HepG2 (cell line): ENCODE results near the gene CLCNKA. TPM values are rescaled to one million over a fixed set of nuclear protein-coding genes. Genes with fewer than 3 reads are reported as not detected.

Experiments
- CBFB ChIP-seq: sonication (generic); formaldehyde crosslinking; IDR thresholded peaks from 2 replicates; pipeline ENCODE4 v1.4.0; 2020; ENCODE audit warnings: missing genetic modification reagents
- FOSL2 ChIP-seq: sonication (generic); formaldehyde crosslinking; IDR thresholded peaks from 2 replicates; pipeline ENCODE4 v1.4.0; 2020; ENCODE audit warnings: missing genetic modification reagents
- FOXK1 ChIP-seq: sonication (generic); formaldehyde crosslinking; IDR thresholded peaks from 2 replicates; pipeline ENCODE4 v1.4.0; 2020; ENCODE audit warnings: low read depth, missing genetic modification reagents, borderline replicate concordance
- GATAD1 ChIP-seq: IDR thresholded peaks from 2 replicates; pipeline ENCODE4 v1.6.1; 2016; ENCODE audit warnings: missing genetic modification reagents, missing compliant biosample characterization
- HNF4A ChIP-seq: sonication (generic); formaldehyde crosslinking; IDR thresholded peaks from 2 replicates; pipeline ENCODE4 v1.4.0; 2020; ENCODE audit warnings: missing genetic modification reagents
- HNRNPH1 ChIP-seq: fragments of 200-400 bp; formaldehyde crosslinking; optimal IDR thresholded peaks from 2 replicates; pipeline ENCODE3; 2017; ENCODE audit warnings: mild to moderate bottlenecking, low read depth, low read length
- KDM3A ChIP-seq: IDR thresholded peaks from 2 replicates; pipeline ENCODE4 v1.6.1; 2018; ENCODE audit warnings: low read depth, missing compliant biosample characterization
- RAD21 ChIP-seq: fragments of 450-650 bp; formaldehyde crosslinking; IDR thresholded peaks from 2 replicates; pipeline ENCODE4 v1.5.0; 2020; ENCODE audit warnings: mild to moderate bottlenecking
- SETDB1 ChIP-seq: sonication (generic); formaldehyde crosslinking; IDR thresholded peaks from 2 replicates; pipeline ENCODE4 v1.5.1; 2020; ENCODE audit warnings: missing genetic modification reagents, mild to moderate bottlenecking, borderline replicate concordance
- SNAI1 ChIP-seq: sonication (generic); formaldehyde crosslinking; IDR thresholded peaks from 2 replicates; pipeline ENCODE4 v1.5.0; 2020; ENCODE audit warnings: mild to moderate bottlenecking, missing genetic modification reagents, borderline replicate concordance
- TBX2 ChIP-seq: sonication (generic); formaldehyde crosslinking; IDR thresholded peaks from 2 replicates; pipeline ENCODE4 v1.5.0; 2020; ENCODE audit warnings: missing genetic modification reagents, mild to moderate bottlenecking, borderline replicate concordance
- ZBTB20 ChIP-seq: sonication (generic); formaldehyde crosslinking; IDR thresholded peaks from 2 replicates; pipeline ENCODE4 v1.8.1; 2023; ENCODE audit warnings: missing genetic modification reagents, low read depth, mild to moderate bottlenecking, borderline replicate concordance
- ZBTB3 ChIP-seq: sonication (generic); formaldehyde crosslinking; IDR thresholded peaks from 2 replicates; pipeline ENCODE4 v1.4.0; 2020; ENCODE audit warnings: low read depth, mild to moderate bottlenecking, moderate library complexity, missing genetic modification reagents, borderline replicate concordance
- ZNF557 ChIP-seq: sonication (generic); formaldehyde crosslinking; IDR thresholded peaks from 2 replicates; pipeline ENCODE4 v1.4.0; 2020; ENCODE audit warnings: missing genetic modification reagents
- ZNF709 ChIP-seq: sonication (generic); formaldehyde crosslinking; IDR thresholded peaks from 2 replicates; pipeline ENCODE4 v1.5.0; 2020; ENCODE audit warnings: mild to moderate bottlenecking, missing genetic modification reagents
- ZNF772 ChIP-seq: sonication (generic); formaldehyde crosslinking; IDR thresholded peaks from 2 replicates; pipeline ENCODE4 v1.5.0; 2020; ENCODE audit warnings: mild to moderate bottlenecking, missing genetic modification reagents
- ZNF788 ChIP-seq: sonication (generic); formaldehyde crosslinking; IDR thresholded peaks from 2 replicates; pipeline ENCODE4 v1.5.0; 2020; ENCODE audit warnings: mild to moderate bottlenecking, missing genetic modification reagents, borderline replicate concordance
- ZSCAN25 ChIP-seq: sonication (generic); formaldehyde crosslinking; IDR thresholded peaks from 2 replicates; pipeline ENCODE4 v1.8.0; 2022; ENCODE audit warnings: mild to moderate bottlenecking, missing genetic modification reagents
- polyA plus RNA-seq, 8 experiments: library from polyadenylated mRNA; depleted of rRNA in 3 of 8; stranded (reverse) in 7 of 8; unstranded in 1 of 8; fragments of >200 nt; fragmentation: Illumina TruSeq in 4 of 8; extraction: Trizol in 4 of 8; gene quantifications; 2 replicates each; pipeline versions ENCODE4 v1.2.1 to v1.2.3, GENCODE V29; 2011 to 2016; ENCODE audit warnings: low read depth in 4 of 8, missing spikeins in 1 of 8, mixed read lengths in 1 of 8; ENCODE audit not compliant: insufficient read depth in 1 of 8
- total RNA-seq, 5 experiments: library from RNA; depleted of rRNA; stranded (reverse); fragments of >200 nt; fragmentation: Illumina TruSeq; extraction: Trizol; gene quantifications; 2 replicates each; pipeline ENCODE4 v1.2.3, GENCODE V29; 2016; ENCODE audit warnings: low read depth in 1 of 5
- TF ChIP-seq, protein P1 (sequence below): IDR thresholded peaks from 2 replicates; pipeline ENCODE4 v1.6.1; 2016; ENCODE audit warnings: low read depth, borderline replicate concordance
- TF ChIP-seq, protein P2 (sequence below): sonication (generic); formaldehyde crosslinking; IDR thresholded peaks from 2 replicates; pipeline ENCODE4 v1.4.0; 2020; ENCODE audit warnings: missing genetic modification reagents, low read depth, mild to moderate bottlenecking, borderline replicate concordance
- TF ChIP-seq, protein P3 (sequence below): sonication (generic); formaldehyde crosslinking; IDR thresholded peaks from 2 replicates; pipeline ENCODE4 v1.5.1; 2020; ENCODE audit warnings: mild to moderate bottlenecking, missing genetic modification reagents, moderate library complexity
- TF ChIP-seq, protein P4 (sequence below): sonication (generic); formaldehyde crosslinking; IDR thresholded peaks from 2 replicates; pipeline ENCODE4 v1.9.0; 2021; ENCODE audit warnings: missing genetic modification reagents, mild to moderate bottlenecking, borderline replicate concordance
- TF ChIP-seq, protein P5 (sequence below): sonication (generic); formaldehyde crosslinking; IDR thresholded peaks from 2 replicates; pipeline ENCODE4 v1.4.0; 2020; ENCODE audit warnings: missing genetic modification reagents

CLCNKA gene
- total and polyA plus RNA-seq, 2 of the 13 experiments (the other 11 are each of a cell fraction or from before 2014, with no cell fraction given) = 0.03 TPM; not detected in 1

DNA sequence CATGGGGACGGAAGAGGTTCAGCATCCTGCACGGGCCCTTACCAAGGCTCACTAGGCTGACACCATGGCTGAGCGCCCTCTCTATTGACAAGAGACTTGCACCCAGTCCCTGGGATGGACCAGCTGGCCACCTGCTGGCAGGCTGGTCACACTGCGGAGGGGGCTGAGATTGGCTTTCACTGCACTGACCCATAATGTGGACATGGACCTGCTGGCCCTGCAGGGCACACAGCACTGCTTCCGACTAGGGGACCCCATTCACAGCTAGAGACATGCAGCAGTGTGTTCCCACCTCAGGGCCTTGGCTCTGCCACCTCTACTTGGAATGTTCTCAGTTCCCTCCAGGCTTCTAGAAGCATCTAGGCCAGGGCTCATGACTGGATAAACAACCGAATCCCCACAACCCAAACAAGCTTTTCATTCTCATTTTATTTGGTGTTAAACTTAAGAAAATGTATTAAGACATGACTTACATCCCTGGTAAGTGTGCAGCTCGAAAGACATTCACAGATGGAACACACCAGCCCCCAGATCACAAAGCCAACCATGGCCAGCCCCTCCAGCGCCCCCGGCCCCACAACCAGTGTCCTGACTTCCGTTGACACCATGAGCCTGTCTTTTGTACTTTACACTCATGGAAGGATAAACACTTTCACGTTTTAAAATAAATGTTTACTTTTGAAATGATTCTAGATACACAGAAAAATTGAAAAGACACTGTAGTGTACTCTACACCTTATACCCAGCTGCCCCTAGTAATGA lies 27.1 kb upstream of the CLCNKA start (continued):
- TF ChIP-seq RAD21 (CRISPR knock-in tag) (peak; percentile 90), ZNF772 (CRISPR knock-in tag) (no peak), ZBTB20 (peak; percentile 38; the same call in 1 of the 2 replicates), ZNF557 (CRISPR knock-in tag) (no peak), CBFB (CRISPR knock-in tag) (0 out of 2 replicates have a peak, but pooled peaks have one; percentile 35), ZSCAN25 (CRISPR knock-in tag) (no peak), KDM3A (CRISPR knock-in tag) (peak; percentile 67), ZNF788 (peak; percentile 88; the same call in 1 of the 2 replicates), ZNF709 (CRISPR knock-in tag) (no peak), FOSL2 (peak; percentile 27; the same call in 1 of the 2 replicates), GATAD1 (CRISPR knock-in tag) (no peak), SETDB1 (CRISPR knock-in tag) (no peak), TBX2 (peak; percentile 68), HNF4A (CRISPR knock-in tag) (peak; percentile 41; the same call in 1 of the 2 replicates), FOXK1 (CRISPR knock-in tag) (0 out of 2 replicates have a peak, but pooled peaks have one; percentile 38), HNRNPH1 (no peak), ZBTB3 (peak; percentile 69; the same call in 1 of the 2 replicates), SNAI1 (CRISPR knock-in tag) (no peak)
- TF ChIP-seq, protein P1, sequence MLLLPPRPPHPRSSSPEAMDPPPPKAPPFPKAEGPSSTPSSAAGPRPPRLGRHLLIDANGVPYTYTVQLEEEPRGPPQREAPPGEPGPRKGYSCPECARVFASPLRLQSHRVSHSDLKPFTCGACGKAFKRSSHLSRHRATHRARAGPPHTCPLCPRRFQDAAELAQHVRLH (CRISPR knock-in tag) = peak; percentile 36; the same call in 1 of the 2 replicates
- TF ChIP-seq, protein P2, sequence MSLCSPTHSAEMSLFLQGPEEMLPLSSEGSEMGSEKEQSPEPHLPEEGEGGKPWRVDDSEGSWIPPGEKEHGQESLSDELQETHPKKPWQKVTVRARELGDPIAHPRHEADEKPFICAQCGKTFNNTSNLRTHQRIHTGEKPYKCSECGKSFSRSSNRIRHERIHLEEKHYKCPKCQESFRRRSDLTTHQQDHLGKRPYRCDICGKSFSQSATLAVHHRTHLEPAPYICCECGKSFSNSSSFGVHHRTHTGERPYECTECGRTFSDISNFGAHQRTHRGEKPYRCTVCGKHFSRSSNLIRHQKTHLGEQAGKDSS = peak; percentile 60; the same call in 1 of the 2 replicates
- TF ChIP-seq, protein P3, sequence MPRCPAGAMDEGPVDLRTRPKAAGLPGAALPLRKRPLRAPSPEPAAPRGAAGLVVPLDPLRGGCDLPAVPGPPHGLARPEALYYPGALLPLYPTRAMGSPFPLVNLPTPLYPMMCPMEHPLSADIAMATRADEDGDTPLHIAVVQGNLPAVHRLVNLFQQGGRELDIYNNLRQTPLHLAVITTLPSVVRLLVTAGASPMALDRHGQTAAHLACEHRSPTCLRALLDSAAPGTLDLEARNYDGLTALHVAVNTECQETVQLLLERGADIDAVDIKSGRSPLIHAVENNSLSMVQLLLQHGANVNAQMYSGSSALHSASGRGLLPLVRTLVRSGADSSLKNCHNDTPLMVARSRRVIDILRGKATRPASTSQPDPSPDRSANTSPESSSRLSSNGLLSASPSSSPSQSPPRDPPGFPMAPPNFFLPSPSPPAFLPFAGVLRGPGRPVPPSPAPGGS (CRISPR knock-in tag) = 0 out of 2 replicates have a peak, but pooled peaks have one; percentile 24
- TF ChIP-seq, protein P4, sequence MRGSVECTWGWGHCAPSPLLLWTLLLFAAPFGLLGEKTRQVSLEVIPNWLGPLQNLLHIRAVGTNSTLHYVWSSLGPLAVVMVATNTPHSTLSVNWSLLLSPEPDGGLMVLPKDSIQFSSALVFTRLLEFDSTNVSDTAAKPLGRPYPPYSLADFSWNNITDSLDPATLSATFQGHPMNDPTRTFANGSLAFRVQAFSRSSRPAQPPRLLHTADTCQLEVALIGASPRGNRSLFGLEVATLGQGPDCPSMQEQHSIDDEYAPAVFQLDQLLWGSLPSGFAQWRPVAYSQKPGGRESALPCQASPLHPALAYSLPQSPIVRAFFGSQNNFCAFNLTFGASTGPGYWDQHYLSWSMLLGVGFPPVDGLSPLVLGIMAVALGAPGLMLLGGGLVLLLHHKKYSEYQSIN = no peak
- TF ChIP-seq, protein P5, sequence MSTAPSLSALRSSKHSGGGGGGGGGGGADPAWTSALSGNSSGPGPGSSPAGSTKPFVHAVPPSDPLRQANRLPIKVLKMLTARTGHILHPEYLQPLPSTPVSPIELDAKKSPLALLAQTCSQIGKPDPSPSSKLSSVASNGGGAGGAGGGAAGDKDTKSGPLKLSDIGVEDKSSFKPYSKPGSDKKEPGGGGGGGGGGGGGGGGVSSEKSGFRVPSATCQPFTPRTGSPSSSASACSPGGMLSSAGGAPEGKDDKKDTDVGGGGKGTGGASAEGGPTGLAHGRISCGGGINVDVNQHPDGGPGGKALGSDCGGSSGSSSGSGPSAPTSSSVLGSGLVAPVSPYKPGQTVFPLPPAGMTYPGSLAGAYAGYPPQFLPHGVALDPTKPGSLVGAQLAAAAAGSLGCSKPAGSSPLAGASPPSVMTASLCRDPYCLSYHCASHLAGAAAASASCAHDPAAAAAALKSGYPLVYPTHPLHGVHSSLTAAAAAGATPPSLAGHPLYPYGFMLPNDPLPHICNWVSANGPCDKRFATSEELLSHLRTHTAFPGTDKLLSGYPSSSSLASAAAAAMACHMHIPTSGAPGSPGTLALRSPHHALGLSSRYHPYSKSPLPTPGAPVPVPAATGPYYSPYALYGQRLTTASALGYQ = no peak
